HG03045 (cell line): ENCODE measurements around the gene TMEM231.

Experiments used
- ATAC-seq: cut with Tn5 transposase; IDR thresholded peaks from one replicate; pipeline ENCODE4 v1.9.1; 2021; ENCODE audit warnings: mild to moderate bottlenecking, moderate library complexity; ENCODE audit not compliant: unreplicated experiment

TMEM231 gene

DNA sequence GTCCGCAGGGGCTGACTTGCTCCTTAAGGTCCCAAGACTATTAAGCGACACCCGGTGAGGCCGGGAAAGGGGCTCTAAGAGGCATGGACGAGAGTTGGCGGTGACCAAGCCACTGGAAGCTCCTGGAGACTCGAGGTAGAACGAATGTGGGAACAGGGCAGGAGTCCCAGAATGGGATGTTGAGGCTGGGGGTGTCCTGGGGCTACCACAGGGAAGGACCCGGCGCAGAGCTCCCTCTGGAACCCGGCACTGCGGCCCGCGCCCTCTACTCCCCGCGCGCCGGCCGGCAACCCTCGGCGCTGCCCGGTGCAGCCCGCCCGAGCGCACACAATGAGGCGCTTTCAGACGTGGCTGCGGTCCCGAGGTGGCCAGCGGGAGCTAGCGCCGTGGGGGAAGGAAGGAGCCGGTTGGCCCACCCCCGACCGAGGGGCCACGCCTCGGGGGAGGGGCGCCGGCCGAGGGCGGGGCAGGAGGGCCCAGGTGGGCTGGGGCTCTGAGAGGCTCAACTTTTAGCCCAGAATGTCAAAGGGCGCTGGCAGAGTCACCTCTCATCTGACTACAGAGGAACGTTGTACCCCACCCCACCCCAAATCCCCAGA lies 60.9 kb downstream of the TMEM231 start, which contains the start of gene CHST6:
Gene CHST6 (minus strand): TSS at position 366 of the 599 bp plus-strand sequence. CDS start 15,613 bp downstream, outside the sequence.
- ATAC-seq = peak; percentile 58

DNA sequence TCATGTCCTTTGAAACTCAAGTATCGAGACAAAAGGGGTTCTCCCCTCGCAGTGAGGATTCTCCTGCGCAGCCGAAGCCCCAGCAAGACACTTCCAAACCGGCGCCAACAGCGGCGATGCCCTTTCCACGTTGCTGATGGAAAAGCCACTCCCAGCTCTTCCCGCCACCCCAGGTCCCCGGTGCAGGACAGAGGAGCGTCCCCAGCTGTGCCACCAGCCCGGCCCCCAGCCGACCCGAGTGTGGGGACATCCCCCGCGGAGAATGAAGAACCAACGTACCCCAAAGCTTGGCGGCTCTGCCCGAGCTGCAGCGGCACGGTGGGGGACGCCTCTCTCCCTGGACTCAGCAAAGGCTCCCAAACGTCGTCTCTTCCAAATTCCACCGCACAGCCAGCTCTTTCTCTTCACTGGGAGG lies 61.4 kb downstream of the TMEM231 start:
- no peak for ATAC-seq

DNA sequence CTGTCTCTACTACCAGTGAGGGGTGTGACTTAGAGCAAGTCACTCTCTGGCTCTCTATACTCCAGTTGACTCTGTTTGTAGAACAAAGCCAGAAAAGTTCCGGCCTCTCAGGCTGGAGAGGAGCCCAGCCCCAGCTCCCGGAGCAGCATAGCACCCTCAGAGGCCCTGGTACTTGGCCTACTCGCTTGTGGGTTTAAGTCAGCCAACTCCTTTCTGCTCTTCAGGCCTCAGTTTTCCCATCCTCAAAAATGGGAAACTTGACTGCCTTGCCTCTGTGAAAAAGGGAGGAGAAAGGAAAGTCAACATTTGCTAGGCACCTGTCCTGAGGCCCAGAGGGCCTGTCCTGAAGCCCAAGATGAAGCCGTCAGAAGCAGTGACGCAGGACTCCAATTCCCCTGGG lies 61.9 kb downstream of the TMEM231 start:
- no peak for ATAC-seq

DNA sequence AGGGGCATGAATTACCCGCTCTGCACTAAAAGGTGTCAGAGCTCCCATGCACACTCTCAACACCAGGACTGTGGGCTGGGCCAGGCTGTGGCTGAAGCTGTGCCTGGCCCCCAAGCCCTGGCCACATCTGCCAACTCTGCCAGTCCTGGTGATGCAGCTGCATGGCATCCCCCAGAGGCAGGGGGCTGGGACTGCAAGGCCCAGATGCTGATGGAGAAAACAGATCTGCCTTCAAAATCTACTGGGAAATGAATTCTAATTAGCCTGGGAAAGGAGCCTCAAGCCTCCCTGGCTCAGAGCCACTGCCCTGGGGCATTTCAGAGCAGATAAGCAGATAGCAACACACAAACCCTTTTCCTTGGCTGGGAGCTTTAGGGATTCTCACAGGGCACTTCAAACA lies 64.2 kb downstream of the TMEM231 start:
- ATAC-seq = no peak

DNA sequence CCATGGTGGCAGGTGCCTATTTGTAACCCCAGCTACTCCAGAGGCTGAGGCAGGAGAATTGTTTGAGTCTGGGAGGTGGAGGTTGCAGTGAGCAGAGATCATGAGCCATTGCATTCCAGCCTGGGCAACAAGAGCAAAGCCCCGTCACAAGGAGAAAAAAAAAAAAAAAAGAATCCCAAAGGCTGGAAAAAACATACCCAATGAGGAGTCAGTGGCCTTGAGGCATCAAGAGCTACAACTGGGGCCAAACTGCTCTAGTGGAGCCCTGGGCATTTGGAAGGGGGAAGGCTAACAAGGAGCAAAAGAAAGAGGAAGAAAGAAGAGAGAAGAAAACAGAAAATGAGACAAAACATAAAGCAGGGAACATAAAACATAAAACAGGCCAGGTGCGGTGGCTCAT lies 67.7 kb downstream of the TMEM231 start:
- ATAC-seq = no peak
